GM18858 (cell line): ENCODE data around the gene CMA1.
"Not testable (repeated sequence)": the region's sequence is repeated elsewhere in the genome, so short reads cannot be mapped to it uniquely, and the experiment has no call there.

Source experiments
- ATAC-seq: cut with Tn5 transposase; IDR thresholded peaks from one replicate; pipeline ENCODE4 v1.9.1; 2021; ENCODE audit not compliant: unreplicated experiment

CMA1 gene

DNA sequence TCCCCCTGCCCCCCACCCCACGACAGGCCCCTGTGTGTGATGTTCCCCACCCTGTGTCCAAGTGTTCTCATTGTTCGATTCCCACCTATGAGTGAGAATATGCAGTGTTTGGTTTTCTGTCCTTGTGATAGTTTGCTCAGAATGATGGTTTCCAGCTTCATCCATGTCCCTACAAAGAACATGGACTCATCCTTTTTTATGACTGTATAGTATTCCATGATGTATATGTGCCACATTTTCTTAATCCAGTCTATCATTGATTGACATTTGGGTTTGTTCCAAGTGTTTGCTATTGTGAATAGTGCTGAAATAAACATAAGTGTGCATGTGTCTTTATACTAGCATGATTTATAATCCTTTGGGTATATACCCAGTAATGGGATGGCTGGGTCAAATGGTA lies 37.6 kb downstream of the CMA1 start:
- ATAC-seq: not testable (repeated sequence)

DNA sequence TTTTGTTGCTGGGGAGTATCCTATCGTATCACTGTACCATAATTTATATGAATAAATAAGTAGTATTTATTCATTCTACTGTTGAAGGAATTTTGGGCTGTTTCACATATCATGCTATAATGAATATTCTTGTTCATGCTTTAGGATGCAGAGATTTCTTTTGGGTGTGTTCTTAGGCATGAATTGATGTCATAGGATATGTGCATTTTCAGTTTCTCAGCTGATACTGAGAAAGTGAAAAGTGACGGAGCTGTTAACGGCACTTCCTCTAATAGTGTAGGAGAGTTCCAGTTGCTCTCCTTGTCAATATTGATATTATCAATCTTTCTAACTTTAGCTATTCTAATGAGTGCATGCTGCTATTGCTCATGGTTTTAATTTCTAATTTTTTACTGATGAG lies 42.3 kb downstream of the CMA1 start:
- no peak for ATAC-seq

DNA sequence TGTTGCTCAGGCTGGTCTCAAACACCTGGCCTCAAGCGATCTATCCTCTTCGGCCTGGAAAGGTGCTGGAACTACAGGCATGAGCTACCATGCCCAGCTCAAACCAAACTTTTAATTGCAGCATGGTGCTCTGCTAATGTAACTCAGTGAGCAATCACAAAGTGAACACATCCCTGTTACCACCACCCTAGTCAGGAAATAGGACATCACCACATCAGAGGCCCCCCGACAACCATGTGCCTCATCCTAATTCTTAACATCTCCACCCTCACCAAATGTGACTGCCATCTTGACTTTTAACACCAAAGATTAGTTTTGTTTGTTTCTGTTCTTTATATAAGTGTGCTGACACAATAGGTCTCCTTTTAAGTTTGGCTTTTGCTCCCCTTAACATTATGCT lies 42.7 kb downstream of the CMA1 start:
- no peak for ATAC-seq

DNA sequence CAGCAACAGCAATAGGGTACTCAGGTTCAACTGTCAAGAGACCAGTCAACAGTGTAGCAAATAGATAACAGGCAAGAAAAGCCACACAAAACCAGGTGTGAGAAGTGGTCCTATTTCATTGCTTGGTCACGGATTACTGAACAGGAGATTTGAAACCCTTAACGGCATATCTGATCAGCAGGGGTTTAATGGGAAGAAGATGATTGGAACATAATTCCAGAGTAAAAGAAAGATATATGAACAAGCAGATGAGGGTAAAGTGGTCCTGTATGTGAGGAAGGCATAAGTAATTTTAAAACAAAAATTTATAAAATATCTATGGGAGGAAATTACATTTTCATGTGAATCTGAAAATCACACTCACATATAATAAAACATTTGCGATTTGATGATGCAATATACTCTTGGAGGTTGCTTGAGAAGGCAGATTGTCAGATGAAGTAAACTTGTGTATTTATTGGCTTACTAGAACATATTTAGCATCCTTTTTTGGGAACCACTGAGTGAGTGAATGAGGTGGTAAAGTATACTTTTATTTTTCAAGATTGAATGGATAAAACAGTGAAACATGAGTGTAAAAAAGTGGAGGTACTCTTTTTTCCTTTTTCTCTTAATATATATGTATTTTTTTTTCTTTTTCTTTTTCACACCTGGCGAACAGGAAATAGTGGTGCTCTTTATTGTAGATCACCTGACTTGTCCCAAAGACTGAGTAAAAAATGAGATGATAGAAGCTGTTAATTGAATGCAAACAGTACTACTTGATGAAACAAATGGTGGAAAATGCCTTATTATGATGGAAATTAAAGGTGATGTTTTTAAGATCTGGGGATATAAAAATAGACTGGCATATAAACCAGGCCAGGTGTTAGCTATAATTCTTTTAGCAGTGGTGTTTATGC lies 43.9 kb downstream of the CMA1 start:
- no peak for ATAC-seq

DNA sequence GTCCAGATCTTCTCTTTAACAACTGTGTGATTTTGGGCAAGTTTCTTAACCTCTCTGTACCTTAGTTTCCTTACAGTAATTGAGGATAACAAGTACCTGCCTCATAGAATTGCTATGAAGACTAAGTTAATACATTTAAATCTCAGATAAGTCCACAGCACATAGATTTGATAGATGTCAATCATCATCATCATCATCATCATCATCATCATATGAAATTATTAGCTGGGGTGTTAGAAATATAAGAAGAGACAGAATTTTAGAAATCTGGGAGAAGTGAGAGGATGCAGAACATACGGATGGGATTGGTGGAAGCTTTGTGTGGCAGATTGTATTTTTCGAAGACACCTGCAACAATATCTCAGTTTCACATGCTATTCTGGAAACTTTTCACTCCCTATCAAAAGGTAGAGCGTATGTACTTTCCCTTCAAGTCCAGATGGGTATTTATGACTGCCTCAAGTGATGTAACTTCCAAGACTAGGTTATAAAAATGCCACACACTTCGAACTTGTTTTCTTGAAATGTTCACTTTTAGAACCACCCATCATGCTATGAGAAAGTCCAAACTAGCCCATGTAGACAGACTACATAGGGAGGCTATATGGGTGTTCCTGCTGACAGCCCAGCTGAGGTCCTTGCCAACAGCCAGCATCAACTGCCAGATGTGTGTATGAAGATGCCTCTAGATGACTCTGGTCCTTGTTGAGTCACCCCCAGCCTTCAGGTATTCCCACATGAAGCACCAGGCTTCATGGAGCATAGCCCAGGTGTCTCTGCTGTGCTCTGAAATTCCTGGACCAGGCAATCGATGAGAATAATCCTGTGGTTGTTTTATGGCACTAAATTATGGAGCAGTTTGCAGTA lies 44.8 kb downstream of the CMA1 start:
- ATAC-seq: no peak

DNA sequence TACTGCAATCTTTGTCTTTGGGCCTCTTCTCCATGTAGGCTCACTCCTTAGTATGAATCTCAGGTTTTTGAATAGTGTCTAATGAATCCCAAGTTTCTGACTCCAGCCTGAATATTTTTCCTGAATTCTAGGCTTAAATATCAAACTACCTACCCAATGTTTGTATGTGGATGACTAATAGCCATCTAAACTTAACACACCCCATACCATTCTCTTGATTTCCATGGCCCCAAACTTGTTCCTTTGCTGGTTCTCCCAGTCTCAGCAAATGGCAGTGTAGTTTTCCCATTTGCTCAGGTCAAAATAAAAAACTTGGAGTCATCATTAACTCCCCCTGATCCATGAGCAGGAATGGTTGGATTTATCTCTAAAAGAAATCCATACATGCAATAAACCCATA lies 46.7 kb downstream of the CMA1 start:
- ATAC-seq: no peak

DNA sequence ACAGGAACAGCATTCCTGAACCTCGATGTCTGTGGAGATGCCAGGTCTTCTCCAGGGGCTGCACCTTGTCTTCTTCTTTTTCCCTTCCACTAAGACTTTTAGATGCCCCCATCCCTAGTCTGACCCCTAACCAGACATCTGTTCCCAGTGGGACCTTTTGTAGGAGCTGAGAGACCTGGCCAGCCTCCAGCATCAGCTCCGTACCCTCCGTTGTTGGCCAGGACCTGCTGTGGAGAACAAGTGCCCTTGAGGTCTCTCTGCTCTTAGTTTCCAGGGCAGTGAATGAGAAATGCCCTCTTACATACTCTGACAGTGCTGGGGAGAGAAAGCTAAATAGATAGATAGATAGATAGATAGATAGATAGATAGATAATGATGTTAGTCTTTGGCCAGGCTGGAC lies 48.7 kb downstream of the CMA1 start:
- ATAC-seq: no peak

DNA sequence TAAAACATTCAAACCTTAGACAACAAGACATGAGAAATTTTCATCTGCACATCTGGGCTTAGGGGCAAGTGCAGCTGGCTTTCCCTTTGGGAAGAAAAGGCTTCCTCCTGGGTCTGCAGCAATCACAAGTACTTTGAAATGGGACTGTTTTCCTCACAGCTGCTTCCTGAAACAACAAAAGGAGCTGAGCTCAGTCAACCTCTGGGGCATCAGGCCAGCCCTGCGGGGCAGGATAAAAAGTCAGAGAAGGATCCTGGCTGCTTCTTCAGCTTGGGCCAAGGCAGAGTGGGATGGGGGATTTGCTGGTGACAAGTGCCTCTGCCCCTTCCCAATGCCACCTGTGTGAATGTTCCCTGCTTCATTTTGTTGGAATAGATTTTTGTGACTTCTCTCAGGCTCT lies 49.3 kb downstream of the CMA1 start:
- no peak for ATAC-seq

DNA sequence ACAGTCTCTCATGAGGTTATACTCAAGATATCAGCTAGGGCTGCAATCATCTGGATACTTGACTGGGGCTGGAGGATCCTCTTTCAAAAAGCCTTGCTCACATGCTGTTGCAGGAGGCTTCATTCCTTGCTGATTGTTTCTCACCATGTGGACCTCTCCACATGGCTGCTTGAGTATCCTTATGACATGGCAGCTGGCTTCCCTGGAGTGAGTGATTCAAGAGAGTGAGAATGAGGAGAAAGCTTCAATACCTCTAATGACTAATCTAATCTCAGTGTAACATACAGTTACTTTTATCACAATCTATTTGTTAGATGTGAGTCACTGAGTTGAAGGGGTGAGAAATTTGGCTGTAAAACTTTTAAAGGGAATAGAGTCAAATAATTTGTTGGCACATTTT lies 51.1 kb downstream of the CMA1 start:
- no peak for ATAC-seq
